Hematopoietic multipotent progenitor cell treated with erythropoietin and hydrocortisone succinate and interleukin-3 and kit ligand, for 15 days (in vitro differentiated cells): Measurements from ENCODE around the gene CMIP.

Experiments
- DNase-seq: peaks from one replicate; pipeline ENCODE4 v3.0.0-alpha.2; 2015; ENCODE audit warnings: low spot score

The CMIP gene

DNA sequence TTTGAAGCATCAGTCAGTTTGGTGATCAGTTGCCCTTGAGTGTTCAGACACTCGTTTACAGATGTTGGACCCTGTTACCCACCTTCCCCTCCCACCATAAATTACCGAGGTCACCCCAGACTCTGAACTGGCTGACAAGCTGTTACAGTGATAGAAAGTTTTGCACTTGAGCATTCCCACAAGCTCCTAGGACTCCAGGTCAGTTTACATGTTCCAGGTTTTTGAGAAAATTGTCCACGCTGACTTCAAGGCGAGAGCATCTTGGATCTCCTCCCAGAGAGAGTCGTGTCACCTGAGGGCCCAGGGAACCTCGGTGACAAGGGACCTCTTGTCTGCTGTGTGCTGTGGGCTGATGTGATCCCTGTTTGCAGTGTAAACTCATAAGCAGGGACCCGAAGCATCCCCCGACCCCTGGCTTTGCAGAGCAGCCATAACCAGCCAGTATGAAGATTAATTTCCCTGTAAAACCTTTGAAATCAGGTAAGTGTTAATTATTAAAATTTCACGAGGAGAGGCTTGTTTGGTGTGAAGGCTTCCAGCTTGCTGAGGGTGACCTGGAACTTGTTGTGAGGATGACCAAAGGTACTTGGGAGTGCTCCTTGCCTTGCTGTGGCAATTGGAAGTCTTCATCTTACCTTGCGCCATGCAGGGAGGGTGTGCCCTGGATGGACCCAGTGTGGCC, 91.2 kb downstream of the CMIP start:
- no peak for DNase-seq

DNA sequence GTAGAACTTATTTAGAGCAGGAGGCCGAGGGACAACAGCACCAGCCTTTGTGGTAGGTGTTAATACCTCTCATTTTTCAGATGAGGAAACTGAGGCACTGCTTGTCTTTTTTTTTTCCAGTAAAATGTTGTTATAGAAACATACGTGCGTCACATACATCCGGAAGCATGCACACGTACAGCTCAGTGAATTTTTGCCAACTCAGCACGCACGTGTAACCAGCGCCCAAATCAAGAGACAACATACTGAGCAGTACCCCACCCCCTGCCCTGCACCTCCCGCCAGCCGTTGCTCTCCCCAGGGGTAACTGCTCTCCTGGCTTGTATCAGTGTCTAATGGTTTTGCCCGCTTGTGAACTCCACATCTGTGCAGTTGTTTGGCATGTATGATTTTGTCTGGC, 92.0 kb downstream of the CMIP start:
- no peak for DNase-seq

DNA sequence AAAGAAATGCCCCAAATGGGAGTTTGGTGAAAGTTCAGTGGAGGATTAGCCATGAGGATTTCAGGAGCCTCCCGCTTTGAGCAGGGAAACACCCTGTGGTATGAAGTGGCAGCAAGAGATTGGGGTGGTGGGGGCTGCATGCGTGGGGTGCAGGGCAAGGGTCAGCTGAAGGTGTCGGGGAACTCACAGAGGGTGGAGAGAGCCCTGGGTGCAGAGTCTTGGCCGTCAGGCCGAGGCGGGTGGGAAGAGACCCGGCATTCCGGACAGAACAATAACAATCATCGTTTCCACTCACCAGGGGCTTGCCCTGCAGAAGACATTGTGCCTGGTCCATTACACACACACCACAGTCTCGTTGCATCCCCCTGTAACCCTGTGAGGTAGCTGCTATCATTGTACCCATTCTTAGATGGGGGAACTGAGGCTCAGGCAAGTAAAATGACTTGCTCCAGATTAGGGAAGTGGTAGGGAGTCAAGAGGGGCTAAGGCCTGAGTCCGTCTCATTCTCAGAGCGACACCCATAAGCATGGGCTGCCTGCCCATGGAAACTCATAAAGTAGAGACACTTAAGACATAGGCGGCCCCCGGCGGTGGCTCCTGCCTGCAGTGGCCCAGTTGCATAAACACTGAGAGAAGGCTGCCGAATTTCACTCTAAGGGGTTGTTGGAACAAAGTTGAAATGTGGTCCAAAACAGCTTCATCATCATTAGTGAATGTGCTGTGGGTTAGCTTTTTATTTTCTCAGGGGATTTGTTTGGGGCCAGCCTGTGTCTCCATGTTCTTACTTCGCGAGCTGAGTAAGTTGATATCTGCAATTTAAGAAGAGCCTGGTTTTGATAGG, 93.3 kb downstream of the CMIP start:
- no peak for DNase-seq

DNA sequence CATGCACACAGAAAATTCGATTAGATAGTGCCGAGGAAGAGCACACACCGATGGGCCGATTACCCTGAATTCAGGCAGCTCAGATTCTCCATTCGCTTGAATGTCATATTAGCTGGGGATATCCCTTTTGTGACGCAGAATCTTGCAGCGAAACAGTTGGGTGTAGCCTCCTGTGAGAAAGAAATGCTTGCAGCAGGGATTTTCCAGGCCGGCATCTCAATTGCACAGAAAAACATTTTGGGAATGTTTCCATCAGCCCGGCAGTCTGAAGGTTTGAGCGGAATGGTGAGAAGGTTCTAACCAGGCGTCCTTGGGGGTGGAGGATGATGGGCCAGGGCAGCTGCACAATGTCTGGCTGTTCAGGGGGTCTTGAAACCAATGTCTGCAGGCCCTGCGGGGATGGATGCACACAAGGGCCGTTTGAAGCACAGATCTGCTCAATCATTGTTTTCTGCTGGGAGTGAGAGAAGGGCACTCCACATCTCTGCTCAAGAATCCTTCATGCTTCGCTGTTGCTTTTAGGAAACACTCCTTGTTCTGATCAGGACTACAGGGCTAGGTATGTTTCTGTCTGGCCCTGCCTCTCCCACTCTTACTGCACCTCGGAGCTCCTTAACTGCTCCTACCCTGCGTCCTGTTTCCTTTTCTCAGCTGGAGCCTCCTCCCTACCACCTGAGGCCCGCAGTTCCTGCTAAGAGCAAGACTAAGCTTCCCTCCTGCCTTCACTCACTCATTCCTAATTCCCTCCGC, 94.6 kb downstream of the CMIP start:
- no peak for DNase-seq

DNA sequence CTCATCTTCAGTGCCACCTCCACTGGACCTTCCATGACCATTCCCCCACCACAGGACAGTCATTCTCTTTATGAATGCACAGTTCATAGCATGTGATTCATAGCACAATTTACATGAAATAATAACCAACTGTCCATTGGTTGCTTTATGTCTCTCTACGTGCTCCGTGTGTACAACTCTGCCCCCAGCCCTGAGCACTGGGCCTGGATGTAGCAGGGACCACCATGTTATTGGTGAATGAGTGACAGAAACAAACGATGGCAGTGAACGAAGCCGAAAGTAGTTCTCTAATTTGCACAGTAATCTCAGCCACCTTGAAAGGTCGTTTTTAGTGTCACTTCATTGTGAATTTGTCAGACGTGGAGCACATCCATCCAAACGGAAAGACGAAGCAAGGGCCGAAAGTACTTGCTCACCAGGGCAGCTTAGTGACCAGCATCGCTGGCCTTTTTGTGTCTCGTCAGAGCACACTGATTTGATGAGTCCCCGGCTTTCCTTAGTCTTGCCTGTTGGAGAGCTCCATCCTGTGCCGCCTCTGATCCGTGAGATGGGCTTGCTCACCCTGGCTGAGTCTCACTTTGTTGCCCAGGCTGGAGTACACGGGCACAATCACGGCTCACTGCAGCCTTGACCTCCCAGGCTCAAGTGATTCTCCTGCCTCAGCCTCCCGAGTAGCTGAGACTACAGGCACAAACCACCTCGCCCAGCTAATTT, 95.3 kb downstream of the CMIP start:
- no peak for DNase-seq

DNA sequence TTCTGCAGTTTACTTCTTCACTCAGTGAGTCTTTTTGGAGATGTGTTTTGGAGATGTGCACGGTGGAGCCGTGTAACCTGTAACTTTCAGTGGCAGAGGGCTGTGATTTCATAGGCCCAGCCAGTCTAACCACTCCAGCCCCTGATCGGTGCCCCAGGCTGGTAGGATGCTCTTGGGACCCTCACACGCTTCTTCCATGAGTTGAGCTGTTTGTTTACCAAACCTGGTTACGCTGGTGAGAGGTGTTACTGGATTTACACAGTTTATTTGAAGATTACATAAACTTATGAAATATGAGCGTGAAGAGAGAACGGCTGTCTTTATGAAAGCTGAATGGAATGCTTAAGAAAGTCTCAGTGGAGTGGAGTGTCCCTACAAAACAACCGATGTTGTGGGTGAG, 96.7 kb downstream of the CMIP start:
- no peak for DNase-seq

DNA sequence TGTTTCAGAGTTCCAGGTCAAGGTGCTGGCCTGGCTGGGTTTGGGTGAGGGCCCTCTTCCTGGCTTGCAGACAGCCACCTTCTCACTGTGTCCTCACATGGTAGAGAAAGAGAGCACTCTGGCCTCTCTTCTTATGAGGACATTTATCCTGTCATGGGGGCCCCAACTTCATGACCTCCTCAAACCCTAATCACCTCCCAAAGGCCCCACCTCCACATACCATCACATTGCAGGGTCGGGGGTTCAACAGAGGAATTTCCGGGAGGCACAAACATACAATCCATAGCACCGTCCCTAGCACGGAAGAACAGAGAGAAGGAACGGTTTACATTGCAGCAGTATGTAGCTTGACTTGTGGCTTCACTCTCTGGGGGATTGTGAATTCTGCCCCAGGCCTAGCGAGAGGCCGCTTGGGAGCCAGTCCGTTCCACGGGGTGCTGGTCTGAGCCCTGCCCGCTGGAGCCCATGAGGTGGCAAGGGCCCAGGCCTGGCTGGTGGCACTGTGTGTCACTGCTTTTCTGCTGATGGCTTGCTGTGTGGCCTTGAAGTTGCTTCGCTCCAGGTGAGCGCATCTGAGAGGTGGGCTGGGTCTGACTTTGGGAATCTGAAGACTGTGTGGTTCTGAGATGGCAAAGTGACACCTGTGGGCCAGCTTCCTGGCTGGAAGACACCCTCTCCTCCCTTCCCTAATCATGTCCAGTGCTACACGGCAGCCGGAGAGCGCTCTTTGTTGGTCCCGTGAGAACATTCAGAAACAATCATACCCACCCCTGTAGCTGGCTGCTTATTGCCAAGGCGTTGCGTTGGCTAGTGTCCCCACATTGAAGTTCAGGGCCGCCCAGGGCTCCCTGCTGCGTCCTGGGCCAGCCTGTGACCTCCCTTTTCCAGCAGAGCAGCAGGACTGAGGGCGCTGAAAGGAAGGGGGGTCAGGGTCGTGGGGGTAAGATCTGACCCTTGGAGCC, 98.3 kb downstream of the CMIP start:
- DNase-seq: no peak

DNA sequence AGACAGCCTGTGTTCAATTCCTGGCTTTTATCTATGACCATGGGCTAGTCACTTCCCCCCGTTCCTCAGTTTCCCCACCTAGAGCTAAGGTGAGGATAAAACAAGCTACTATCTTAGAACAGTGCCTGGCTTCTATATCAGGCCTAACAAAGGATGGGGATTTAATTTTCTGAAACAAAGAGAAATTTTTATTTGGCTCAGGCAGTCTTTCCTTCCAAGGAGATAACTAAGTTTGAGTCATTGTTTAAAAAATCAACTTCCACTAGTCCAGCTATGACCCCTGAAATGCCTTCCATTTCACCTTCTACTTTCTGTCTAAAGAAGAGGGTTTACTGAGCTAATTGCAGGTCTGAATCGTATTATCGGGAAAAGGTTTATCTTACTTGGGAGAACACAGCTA, 99.0 kb downstream of the CMIP start:
- DNase-seq: no peak

DNA sequence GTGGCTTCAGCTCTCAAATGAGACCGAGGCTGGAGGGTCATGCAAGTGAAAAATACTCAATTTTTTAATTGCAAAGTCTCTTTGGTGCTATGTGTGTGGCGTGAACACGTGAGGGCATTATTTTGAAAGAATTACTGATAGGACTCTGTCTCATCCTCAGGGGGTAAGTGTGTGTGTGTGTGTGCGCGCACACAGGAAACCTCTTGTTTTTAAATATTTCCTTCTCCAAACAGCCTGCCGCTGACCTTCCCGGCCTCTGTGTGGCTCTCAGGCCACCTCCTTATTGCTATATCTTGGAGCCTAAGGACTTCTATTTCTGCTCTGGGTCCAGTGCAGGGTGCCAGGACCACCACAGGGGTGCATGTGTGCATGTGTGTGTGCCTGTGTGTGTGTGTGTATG, 99.7 kb downstream of the CMIP start:
- DNase-seq: no peak

DNA sequence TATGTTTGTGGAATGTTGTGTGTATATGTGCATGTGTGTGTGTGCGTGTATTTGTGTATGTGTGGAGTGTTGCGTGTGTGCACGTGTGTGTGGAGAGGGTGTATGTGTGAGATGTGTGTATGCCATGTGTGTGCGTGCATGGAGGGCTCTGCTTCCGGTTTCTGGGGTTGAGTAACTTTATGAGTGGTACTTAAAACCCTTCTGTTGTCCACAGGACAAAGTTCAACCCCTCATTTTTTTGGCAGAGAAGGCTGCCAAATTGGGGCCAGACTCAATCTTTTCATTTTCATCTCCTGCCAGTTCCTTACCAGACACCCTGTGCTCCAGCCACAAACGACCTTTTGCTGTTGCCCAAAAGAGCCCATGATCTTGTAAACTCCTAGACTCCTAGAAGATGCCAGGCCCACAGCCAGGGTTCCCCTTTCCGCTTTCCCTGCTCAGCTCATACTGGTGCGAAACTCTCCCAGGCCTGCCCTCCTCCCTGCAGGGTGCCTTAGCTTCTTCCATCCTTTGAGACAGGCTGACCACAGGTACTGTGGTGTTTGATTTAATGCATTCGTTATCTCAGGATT, 100.2 kb downstream of the CMIP start:
- DNase-seq: no peak

DNA sequence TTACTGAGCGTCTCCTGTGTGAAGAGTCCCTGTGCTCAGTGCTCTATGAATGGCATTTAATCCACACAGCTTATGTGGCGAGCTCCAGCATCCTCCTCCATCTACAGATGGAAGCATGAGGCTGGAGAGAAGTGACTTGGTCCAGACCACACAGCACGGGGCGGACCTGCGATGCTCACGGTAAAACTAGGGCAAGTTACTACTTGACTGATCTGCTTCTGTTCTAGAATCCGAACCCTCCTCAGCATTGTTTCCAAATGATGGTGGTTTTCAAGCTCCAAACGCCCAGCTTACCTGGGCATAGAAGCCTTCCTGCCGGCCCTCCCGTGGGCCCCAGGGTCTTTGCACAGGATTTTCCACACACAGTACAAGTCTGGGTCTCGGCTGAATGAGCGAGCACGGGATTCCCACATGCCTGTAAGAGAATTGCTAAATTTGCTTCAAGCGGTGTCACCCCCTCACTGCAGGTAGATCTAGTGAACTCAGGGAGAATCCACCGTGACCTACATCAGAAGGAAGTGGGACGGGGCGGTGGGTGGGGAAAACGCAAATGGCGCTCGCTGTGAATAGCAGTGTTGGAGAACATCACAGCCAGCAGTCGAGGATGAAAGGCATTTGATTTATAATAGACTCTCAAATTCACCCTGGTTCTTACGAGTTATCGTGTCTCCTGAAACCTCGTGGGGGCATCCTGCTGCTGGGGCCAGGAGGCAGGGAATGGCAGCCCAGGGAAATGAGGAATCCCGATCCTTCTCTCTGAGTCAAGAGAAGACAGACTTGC, 101.1 kb downstream of the CMIP start:
- no peak for DNase-seq

DNA sequence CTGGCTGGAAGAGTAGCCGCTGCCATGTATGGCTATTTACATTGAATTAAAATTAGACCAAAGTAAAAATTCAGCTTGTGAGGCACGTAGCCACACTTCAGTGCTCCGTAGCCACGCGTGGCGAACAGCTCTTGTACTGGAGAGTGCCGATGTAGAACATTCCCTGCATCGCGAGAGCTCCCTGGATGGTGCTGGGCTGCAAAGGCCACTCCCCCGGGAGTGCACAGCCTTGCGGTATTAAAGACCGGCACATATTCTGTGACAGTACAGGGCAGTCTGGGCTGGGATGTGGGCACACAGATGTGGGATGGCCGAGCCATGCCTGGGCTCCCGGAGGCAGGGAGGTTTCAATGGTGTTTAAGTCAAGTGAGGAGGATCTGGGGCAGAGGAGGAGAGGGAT, 102.2 kb downstream of the CMIP start:
- DNase-seq: no peak

DNA sequence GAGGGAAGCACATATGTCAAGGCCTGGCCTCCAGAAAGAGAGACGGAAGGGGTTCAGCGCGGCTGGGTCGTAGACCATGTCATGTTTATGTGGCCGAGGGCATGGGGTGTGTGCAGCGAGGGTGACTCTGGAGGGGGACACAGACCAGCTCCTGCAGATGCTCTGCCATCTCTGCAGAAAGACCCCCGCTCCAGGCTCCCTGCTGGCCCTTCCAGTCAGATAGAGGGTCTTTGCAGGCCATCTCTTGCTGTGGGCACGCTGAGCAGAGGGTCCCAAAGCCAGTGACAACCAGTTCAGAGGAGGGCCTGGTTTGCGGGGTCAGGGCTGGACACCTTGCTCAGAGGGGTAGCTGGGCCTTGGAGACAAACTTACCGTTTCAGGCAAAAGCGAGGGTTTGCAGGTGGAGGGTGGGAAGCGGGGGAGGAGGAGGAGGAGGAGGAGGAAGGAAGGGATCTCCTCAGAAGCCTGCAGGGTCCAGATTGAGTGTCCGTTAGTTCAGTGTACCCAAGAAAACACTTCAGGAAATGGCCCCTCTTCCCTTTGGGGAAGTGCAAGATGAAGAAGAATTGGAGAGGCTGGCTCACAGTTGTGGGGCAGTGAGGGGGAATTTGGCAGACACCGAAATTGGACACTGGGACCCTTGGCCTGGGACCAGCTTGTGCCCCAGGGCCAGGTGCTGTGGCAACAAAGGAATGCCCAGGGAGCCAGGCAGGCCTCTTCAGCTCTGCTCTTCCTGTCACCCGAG, 102.8 kb downstream of the CMIP start:
- no peak for DNase-seq

DNA sequence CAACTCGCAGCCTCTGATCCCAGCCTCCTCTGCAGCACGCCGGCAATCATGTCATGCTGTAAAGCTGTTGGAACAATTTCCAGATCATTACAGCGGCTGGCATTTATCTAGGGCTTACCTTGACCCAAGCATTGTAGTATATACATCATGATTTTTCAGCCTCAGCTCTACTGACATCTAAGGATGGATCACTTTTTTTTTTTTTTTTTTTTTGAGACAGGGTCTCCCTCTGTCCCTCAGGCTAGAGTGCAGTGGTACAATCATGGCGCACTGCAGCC, 103.3 kb downstream of the CMIP start:
- no peak for DNase-seq

DNA sequence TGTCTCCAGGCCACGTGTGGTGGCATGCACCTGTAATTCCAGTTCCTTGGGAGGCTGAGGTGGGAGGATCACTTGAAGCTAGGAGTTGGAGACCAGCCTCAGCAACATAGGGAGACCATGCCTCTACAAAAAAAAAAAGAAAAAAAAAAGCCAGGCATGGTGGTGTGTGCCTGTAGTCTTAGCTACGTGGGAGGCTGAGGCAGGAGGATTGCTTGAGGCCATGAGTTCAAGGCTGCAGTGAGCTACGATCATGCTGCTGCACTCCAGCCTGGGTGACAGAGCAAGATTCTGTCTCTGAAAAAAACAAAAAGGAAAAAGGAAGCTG, 103.9 kb downstream of the CMIP start:
- no peak for DNase-seq

DNA sequence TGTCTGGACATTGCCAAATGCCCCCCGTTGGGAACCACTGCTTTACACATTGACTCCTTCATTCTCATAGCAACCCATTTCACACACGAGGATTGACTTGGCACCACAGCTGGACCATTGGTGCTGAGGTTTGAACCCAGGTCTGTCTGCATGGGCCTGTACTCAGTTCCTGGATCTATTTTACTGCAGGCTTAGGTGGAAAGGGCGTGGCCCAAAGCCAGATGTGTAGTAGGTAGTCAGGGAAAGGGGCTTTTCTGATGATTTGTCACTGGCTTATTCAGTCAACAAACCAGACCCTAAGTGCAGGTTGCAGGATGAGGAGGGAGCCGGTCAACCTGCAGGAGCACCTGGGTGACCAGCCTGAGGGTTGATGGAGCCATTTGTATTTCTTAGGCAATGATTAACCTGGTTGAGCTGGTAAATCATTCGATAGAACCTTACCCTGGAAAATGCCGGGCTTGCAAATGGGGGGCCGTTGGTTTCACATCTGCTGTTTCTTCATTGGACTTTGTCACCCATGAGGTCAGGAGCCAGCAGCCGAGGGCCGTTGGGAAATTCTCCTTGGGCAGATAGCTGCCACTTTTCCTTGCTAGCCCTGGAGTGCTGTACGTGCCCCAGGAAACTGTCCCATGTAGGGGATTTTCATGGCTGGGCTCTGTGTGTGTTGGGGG, 104.4 kb downstream of the CMIP start:
- DNase-seq: no peak

DNA sequence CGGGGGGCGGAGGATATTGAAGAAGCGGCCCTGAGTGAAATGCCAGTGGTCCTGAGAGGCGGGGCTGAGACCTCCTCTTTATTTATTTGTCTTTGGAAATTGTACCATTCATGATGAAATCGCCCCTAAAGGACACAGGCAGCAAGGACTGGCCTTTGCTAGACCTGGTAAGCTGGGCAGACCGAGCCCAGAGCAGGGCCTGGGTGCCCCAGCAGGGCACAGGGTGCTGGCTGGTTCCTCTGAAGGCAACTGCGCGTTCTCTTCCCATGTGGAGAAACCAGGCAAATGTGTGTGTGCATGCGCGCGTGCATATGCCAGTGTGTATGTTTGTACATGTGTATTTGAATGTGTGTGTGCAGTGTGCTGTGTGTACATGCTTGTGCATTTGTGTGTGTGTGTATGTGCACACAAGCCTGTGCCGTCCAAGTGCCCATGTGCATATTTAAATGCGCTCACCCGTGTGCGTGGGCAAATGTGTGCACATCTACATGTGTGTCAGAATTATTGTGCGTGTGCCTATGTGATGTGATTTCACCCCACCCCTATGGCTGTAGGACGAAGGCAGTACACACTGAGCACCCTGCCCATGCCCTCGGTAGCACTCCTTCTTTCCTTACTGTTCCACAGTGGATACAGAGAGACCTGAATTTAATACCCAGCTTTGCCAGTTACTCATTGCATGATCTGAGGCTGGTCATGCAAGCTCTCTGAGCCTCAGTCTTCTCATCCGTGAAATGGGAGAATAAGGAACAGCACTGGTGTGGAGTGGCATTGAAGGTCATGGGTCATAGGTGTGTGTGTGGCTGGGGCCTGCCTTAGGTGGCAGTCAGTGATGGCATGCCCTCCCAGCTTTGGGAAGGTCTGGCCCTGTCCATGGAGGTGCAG, 105.2 kb downstream of the CMIP start:
- DNase-seq: no peak

DNA sequence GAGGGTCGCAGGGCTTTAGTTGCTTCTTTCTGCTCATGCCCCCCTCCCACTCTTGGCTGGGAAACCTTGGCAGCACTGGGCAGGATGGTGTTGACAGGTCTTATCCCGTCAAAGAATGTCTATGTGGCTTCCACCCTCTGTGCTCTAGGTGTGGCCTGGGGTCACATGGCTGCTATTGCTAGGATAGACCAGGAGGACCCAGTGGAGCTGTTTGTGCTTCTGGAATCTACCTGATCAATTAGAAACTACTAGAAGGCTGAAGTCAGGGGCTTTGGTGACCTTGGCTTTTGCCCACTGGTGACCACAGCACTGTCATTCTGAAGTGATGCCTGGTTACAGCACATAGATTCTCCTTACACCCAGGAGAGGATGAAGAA, 105.8 kb downstream of the CMIP start:
- no peak for DNase-seq
